ENCODE data around the gene ATP9B. TPM values are rescaled to one million over a fixed set of nuclear protein-coding genes. Genes with fewer than 3 reads are reported as not detected.

The ATP9B gene
- total RNA-seq, 1 experiment from 2014 or later: 15.6 TPM

GRCh38 chr18:79206444-79206843 is 137.2 kb downstream of the ATP9B start:
- DNase-seq: no peak
- Histone ChIP-seq H3K27ac (ENCODE audit: low read length) (no peak overlapping the region), H3K9ac (ENCODE audit: low read length) (no peak overlapping the region), H3K36me3 (ENCODE audit: low read depth, low read length) (no peaks in the 10 kb centered on the region), H3K4me1 (ENCODE audit: insufficient read depth, low read length) (peaks cover 20% of the 10 kb centered on the region), H3F3A (ENCODE audit: low read length, unreplicated experiment) (peaks cover 14% of the 10 kb centered on the region), H4K20me1 (ENCODE audit: low read length) (peaks cover 4% of the 10 kb centered on the region; the same call in 1 of the 2 replicates), H2AFZ (ENCODE audit: low read length) (no peak overlapping the region), H3K27me3 (ENCODE audit: low read length) (no peaks in the 10 kb centered on the region), H3K4me2 (ENCODE audit: low read length) (no peak overlapping the region), H3K9me2 (replicated peaks; ENCODE audit: low read length) (no peaks in the 10 kb centered on the region), H3K9me3 (ENCODE audit: low read length) (no peaks in the 10 kb centered on the region), H3K4me3 (ENCODE audit: low read length) (no peak overlapping the region), H3K79me2 (ENCODE audit: low read length) (no peaks in the 10 kb centered on the region)
- no TSS peak for BruUV-seq (replicated peaks)
- intact Hi-C loops (cut with micrococcal nuclease): no loop called here
- CTCF ChIA-PET: no interaction called here
- POLR2A ChIA-PET (ENCODE audit: unreplicated experiment): no interaction called here
- no peak for ATAC-seq
- TF ChIP-seq EZH2phosphoT487 (IDR thresholded peaks at IDR 0.05; ENCODE audit: borderline replicate concordance, low read length) (no peak), EZH2 (IDR thresholded peaks at IDR 0.05; ENCODE audit: low read length, unreplicated experiment) (no peak)
- TF ChIP-seq, protein P1, sequence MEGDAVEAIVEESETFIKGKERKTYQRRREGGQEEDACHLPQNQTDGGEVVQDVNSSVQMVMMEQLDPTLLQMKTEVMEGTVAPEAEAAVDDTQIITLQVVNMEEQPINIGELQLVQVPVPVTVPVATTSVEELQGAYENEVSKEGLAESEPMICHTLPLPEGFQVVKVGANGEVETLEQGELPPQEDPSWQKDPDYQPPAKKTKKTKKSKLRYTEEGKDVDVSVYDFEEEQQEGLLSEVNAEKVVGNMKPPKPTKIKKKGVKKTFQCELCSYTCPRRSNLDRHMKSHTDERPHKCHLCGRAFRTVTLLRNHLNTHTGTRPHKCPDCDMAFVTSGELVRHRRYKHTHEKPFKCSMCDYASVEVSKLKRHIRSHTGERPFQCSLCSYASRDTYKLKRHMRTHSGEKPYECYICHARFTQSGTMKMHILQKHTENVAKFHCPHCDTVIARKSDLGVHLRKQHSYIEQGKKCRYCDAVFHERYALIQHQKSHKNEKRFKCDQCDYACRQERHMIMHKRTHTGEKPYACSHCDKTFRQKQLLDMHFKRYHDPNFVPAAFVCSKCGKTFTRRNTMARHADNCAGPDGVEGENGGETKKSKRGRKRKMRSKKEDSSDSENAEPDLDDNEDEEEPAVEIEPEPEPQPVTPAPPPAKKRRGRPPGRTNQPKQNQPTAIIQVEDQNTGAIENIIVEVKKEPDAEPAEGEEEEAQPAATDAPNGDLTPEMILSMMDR (conservative IDR thresholded peaks at IDR 0.05; ENCODE audit: low read depth, low read length): no peak

- Histone ChIP-seq H3K4me1 (ENCODE audit: insufficient read depth, low read length) (peaks cover 8% of the 10 kb centered on the region), H3F3A (ENCODE audit: low read length, unreplicated experiment) (no peaks in the 10 kb centered on the region), H3K27ac (ENCODE audit: low read length) (no peak overlapping the region), H3K27me3 (ENCODE audit: low read length) (no peaks in the 10 kb centered on the region), H3K79me2 (ENCODE audit: low read length) (no peaks in the 10 kb centered on the region), H3K4me2 (ENCODE audit: low read length) (no peak overlapping the region), H3K9me3 (ENCODE audit: low read length) (no peaks in the 10 kb centered on the region), H2AFZ (ENCODE audit: low read length) (no peak overlapping the region), H3K4me3 (ENCODE audit: low read length) (no peak overlapping the region), H3K9ac (ENCODE audit: low read length) (no peak overlapping the region), H3K9me2 (replicated peaks; ENCODE audit: low read length) (no peaks in the 10 kb centered on the region), H4K20me1 (ENCODE audit: low read length) (no peaks in the 10 kb centered on the region), H3K36me3 (ENCODE audit: low read depth, low read length) (no peaks in the 10 kb centered on the region)
- ATAC-seq (no peak; the same call in 1 of the 2 replicates), DNase-seq (no peak)
- ChIA-PET CTCF (no interaction called here), POLR2A (ENCODE audit: unreplicated experiment) (no interaction called here)
- intact Hi-C loops (cut with micrococcal nuclease): no loop called here
- no TSS peak for BruUV-seq (replicated peaks)
- TF ChIP-seq, protein P1 (conservative IDR thresholded peaks at IDR 0.05; ENCODE audit: low read depth, low read length): no peak
These were observed 139.7 kb downstream of the ATP9B start for GRCh38 chr18:79208906-79209305.

DNA sequence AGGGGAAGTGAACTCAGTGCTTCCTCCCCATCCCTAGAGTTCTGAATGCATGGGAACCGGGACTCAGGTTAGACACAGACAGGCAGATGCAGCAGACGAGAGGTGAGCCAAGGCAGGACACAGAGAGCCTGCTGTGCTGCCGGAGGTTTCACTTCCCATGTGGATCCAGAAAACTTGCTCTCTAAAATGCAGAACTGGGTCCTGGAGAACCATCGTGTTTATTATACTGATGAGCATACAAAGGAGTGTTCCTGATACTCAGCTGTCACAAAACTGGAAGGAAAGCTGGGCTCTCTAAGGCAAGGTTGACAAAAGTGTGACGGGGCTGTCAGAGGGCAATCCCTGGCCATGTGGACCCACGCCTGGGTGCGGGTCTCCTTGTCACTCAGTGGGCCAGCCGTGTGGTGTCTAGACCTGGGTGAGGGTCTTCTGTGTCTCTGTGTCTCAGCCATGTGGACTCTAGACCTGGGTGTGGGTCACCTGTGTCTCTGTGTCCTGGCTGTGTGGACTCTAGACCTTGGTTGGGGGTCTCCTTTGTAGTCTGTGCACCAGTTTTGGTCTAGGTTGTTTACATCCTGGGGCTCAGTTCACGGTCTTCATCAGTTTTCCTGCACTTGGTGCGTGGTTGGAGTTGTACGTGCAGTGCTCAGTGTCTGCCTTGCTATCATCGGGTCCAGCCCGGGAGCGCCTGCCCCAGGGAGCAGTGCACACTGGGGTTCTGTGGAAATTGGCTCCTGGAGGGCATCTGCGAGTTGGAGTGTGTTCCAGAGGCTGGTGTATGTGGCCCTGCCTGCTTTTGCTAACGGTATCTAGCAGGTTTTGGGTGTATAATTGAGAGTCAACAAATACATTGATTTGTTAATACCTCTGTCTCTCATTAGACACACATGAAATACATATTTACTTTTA is 141.1 kb downstream of the ATP9B start:
- CTCF ChIA-PET: no interaction called here
- POLR2A ChIA-PET (ENCODE audit: unreplicated experiment): no interaction called here

More for the DNA sequence above, 141.1 kb downstream of the ATP9B start:
- Histone ChIP-seq H3K4me3 (ENCODE audit: low read length) (no peak overlapping the region), H3K9me2 (replicated peaks; ENCODE audit: low read length) (no peaks in the 10 kb centered on the region), H3K4me1 (ENCODE audit: insufficient read depth, low read length) (peaks cover 6% of the 10 kb centered on the region; the same call in 1 of the 2 replicates), H3K79me2 (ENCODE audit: low read length) (no peaks in the 10 kb centered on the region), H3K4me2 (ENCODE audit: low read length) (no peak overlapping the region), H3K36me3 (ENCODE audit: low read depth, low read length) (no peaks in the 10 kb centered on the region), H3K9ac (ENCODE audit: low read length) (no peak overlapping the region), H3K27me3 (ENCODE audit: low read length) (no peaks in the 10 kb centered on the region), H2AFZ (ENCODE audit: low read length) (no peak overlapping the region), H3K27ac (ENCODE audit: low read length) (no peak overlapping the region), H3F3A (ENCODE audit: low read length, unreplicated experiment) (no peaks in the 10 kb centered on the region), H3K9me3 (ENCODE audit: low read length) (no peaks in the 10 kb centered on the region), H4K20me1 (ENCODE audit: low read length) (no peaks in the 10 kb centered on the region)
- TF ChIP-seq, protein P1 (conservative IDR thresholded peaks at IDR 0.05; ENCODE audit: low read depth, low read length): no peak
- TF ChIP-seq EZH2 (IDR thresholded peaks at IDR 0.05; ENCODE audit: low read length, unreplicated experiment): no peak
- no peak for TF ChIP-seq EZH2phosphoT487 (IDR thresholded peaks at IDR 0.05; ENCODE audit: borderline replicate concordance, low read length)
- ATAC-seq: no peak
- no TSS peak for BruUV-seq (replicated peaks)
- DNase-seq: no peak
- intact Hi-C loops (cut with micrococcal nuclease): no loop called here

Measured in PC-3 (cell line).